Neural progenitor cell (in vitro differentiated cells): ENCODE data around the gene SCPEP1.

Experiments
- EZH2 ChIP-seq: fragments of 200-600 bp; sonication (generic); IDR thresholded peaks from 2 replicates; pipeline ENCODE4 v1.6.1; 2017; ENCODE audit warnings: antibody characterized with exemption, mild to moderate bottlenecking, moderate library complexity
- EZH2phosphoT487 ChIP-seq: fragments of 200-600 bp; sonication (generic); IDR thresholded peaks from 2 replicates; pipeline ENCODE4 v1.6.1; 2017; ENCODE audit warnings: antibody characterized with exemption
- TF ChIP-seq, protein P1 (sequence below): fragments of 200-600 bp; sonication (generic); IDR thresholded peaks from 2 replicates; pipeline ENCODE4 v1.5.1; 2017; ENCODE audit warnings: antibody characterized with exemption, mild to moderate bottlenecking

DNA sequence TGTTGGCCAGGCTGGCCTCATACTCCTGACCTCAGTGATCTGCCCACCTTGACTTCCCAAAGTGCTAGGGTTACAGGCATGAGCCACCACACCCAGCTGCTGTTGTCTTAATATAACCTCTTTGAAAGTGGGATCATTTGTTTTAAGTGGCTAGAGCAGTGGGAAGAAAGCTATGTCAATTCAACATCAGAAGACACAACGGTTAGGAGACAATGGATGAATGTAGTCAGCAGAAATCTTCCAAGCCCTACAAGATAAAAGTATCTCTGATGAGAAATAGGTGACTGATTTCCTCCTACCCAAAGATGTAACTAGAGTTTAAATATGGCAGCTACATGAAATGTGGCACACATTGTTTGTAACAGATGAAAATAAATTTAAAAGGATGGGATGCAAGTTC lies 44.1 kb upstream of the SCPEP1 start:
- TF ChIP-seq, protein P1, sequence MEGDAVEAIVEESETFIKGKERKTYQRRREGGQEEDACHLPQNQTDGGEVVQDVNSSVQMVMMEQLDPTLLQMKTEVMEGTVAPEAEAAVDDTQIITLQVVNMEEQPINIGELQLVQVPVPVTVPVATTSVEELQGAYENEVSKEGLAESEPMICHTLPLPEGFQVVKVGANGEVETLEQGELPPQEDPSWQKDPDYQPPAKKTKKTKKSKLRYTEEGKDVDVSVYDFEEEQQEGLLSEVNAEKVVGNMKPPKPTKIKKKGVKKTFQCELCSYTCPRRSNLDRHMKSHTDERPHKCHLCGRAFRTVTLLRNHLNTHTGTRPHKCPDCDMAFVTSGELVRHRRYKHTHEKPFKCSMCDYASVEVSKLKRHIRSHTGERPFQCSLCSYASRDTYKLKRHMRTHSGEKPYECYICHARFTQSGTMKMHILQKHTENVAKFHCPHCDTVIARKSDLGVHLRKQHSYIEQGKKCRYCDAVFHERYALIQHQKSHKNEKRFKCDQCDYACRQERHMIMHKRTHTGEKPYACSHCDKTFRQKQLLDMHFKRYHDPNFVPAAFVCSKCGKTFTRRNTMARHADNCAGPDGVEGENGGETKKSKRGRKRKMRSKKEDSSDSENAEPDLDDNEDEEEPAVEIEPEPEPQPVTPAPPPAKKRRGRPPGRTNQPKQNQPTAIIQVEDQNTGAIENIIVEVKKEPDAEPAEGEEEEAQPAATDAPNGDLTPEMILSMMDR = no peak
- TF ChIP-seq EZH2 (no peak), EZH2phosphoT487 (no peak)
